GM19328 (cell line): Measurements from ENCODE around the gene MOB1A.
"Not testable (repeated sequence)": the region's sequence is repeated elsewhere in the genome, so short reads cannot be mapped to it uniquely, and the experiment has no call there.

Experiments used
- ATAC-seq: cut with Tn5 transposase; IDR thresholded peaks from one replicate; pipeline ENCODE4 v1.9.1; 2021; ENCODE audit warnings: mild to moderate bottlenecking, moderate library complexity; ENCODE audit not compliant: unreplicated experiment

MOB1A gene

GRCh38 chr2:74149570-74150319 lies 28.9 kb downstream of the MOB1A start:
- ATAC-seq, result no peak

GRCh38 chr2:74149247-74149525 lies 29.5 kb downstream of the MOB1A start:
- ATAC-seq, result no peak

GRCh38 chr2:74148457-74149246 lies 30.0 kb downstream of the MOB1A start:
- no peak for ATAC-seq

- peak; percentile 88 for ATAC-seq
Measured at GRCh38 chr2:74147727-74148456, 30.8 kb downstream of the MOB1A start, which contains the start of gene BOLA3. Gene BOLA3 (minus strand): TSS chr2:74147912. CDS start chr2:74147874, 38 bp downstream.

GRCh38 chr2:74146929-74147726 lies 31.6 kb downstream of the MOB1A start:
- peak; percentile 15 for ATAC-seq

DNA sequence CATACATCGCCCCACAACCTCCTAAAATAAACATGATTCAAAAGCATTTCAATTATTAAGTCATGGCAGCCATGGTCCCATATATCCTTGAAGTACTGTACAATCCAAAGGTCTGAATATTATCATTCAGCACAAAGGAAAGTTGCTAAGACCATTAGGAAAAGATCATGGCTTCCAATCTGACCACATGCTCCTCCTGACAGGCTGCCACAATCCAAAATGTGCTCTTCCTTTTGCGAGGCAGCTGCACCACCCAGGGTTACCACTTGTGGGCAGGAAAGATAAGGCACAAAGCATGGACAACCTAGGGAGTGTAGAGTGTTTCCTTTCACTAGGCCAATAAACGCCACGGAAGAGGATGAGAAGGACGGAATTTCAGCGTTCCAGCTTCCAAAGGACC lies 36.3 kb downstream of the MOB1A start:
- ATAC-seq, result no peak

DNA sequence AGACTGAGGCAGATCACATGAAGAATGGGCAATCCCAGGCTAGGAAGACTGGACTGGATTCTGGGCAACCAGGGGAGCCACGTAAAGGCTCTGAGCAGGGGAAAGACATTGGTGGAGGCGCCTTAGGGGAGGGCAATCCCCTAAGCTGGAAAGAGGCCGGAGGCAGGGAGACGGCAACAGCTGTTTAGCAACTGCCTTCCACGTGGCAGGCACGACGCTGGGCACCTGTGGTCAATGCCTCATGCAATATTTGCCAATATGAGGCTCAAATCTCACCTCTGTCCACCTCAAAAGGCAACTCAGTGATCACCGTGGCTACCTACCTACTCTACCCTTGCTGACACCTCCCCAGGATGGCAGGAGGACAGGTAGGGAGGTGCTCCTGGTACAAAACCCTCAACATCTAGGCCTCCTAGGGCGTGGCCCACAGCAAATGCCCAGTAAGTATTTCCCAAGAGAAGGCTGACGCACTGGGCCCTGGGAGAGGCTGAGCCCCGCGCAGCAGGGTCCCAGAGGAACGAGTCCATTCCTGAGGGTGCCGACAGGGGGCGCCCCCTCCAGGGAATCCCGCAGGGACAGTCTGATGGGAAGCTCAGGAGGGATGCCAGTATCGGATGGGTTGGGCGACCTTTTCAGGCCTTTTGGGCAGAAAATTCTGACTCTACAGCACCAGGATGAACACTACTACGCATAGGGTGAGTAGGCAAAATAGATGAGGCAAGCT lies 39.9 kb downstream of the MOB1A start:
- no peak for ATAC-seq

GRCh38 chr2:74137651-74138599 lies 40.8 kb downstream of the MOB1A start:
- no peak for ATAC-seq

- ATAC-seq, result no peak
Measured at GRCh38 chr2:74131901-74132300, 46.8 kb downstream of the MOB1A start.

DNA sequence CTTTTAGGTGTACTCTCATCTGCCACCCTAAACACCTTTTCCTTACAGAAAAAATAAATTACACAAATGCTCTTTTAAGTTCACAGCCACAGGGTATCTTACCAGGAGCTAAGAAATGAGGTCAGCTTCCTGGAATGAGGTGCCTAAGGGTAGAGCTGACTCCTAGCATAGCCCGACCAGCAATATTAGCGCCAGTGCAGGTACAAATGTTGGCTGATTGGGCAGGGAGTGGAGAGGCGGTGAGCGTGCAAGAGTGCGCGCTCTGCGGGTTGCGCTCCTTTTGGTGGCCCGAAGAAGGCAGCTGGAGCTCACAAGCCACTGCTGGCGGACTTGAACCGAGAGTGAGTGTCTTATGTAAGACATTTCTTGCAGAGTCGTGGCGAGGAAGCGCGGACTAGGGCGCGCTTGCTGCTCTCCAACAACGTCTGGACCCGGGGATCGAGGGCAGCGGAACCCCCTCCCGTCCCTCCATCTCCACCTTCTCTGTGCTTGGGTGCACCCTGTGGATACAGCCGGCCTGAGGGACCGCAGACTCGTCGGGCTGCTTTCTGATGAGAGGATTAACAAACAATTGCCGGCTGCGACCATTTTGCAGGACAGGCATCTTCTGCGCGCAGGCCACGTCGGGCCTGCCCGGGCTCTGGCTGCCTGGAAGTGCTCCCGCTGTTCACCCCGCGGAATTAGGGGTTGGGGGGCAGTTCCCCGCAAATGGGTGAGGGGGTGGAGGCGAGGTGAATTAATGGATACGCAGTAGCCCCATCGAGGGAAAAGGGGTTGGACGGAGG lies 48.3 kb downstream of the MOB1A start:
- no peak for ATAC-seq

DNA sequence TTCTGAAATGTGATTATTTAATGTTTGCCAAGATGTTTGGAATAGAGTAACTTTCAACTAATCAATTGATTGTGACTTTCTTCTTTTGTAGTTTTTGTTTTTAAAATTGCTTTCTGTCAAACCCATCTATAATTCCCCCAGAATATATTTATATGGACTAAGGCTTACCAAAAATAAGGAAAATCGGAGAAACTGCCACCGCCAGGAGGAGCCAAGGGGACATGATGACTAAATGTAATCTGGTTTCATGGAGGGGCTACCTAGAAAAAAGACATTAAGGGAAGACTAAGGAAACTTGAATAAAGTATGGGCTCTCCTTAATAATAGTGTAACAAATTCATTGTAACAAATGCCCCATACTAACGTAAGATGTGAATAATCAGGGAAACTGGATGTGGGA lies 50.5 kb downstream of the MOB1A start:
- no peak for ATAC-seq

GRCh38 chr2:74123955-74124354 lies 54.7 kb downstream of the MOB1A start:
- ATAC-seq, result not testable (repeated sequence)

GRCh38 chr2:74121846-74122245 lies 56.8 kb downstream of the MOB1A start:
- ATAC-seq, result not testable (repeated sequence)

DNA sequence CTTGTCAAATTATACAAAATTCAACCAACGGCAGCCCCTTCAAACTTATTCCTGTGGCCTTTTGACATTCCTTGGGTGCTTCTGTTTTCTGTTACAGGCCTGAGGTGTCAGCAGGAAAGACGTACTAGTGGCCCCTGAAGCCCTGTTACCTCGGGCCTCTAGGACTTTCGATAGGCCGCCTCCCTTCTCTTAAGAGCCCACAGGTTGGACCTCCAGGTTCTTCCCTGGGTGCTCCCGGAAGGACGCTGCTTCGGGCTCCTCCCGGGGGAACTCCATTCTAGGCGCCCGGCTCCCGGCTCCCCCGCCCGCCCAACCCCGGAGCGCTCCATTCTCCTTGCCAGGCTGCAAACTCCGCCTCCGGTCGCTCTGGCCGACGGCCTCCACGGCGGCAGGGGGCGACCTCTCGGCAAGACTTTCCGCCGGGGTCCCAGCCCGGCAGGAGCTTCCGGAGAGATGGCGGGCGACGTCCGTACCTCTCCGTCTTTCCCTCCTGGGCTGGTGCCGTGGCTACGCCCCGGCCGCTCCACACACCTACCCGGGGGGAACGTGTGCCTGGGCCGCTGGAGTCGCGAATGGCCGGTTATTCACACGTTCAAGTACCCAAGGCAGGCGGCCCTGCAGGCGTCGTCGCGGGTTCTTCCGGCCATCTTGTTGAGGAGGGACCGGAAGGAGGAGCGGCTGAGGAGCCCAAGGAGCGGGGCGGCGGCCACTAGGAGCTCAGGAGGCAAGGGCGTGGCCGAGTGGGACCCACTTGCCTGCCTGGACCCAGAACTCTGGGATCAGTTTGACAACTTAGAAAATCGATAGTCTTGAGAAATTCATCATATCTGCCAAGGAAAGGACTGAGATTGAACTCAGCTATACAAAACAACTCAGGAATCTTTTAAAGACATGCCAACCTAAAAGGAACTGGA lies 58.5 kb downstream of the MOB1A start:
- peak; percentile 90 for ATAC-seq

DNA sequence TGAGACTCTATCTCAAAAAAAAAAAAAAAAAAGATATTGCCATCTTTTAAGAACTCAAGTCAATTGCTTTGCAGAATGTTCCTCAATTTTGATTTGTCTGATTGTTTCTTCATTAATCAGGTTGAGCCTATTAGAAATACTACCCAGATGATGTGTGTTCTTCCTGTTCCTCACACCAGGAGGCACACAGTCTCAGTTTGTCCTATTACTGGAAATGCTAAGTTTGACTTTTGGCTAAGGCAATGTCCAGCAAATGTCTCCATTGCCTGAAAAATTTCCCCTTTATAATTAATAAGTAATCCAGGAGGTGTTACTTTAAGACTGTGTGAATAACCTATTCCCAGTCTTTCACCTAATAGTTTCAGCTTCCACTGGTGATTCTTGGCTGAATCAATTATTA lies 59.3 kb downstream of the MOB1A start:
- no peak for ATAC-seq

DNA sequence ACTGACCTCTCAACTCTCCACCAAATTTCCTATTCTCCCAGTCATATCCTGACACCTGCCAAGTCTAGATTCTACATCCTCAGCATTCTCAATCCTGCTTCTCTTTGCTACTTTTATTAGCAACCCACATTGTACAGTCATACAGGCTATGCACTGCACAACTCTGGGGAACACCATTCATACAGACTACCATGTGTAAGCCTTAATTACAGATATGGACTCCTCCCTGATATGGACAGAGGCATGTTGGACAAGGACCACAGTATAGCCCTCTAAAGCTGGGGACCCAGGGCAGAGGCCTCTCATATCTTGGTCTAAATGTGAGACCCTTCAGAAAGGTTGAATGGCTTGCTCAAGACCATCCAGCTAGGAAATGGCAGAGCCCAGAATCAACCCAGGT lies 67.3 kb downstream of the MOB1A start:
- ATAC-seq, result no peak

DNA sequence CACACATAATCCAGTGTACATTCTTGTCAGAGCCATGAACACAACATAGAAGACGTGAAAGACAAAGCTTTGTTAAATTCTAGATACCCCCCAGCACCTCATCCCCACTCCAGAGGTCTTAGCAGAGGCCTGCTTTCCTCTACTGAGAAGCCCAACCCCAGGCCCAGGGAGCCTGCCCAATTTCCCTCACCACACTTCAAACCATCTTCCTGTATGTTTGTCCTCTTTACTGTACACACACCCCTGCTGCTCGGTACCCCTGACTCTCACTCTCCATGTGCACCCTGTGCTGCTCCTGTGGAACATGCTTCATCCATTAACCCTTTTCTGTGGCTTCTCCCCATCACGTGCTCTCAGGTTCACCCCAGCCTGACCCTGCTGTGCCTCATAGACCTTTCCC lies 68.1 kb downstream of the MOB1A start:
- ATAC-seq, result no peak
